HG03378 (cell line): ENCODE results near the gene LRFN3.
"Not testable (repeated sequence)": the region's sequence is repeated elsewhere in the genome, so short reads cannot be mapped to it uniquely, and the experiment has no call there.

Source experiments
- ATAC-seq: cut with Tn5 transposase; IDR thresholded peaks from one replicate; pipeline ENCODE4 v1.9.1; 2021; ENCODE audit warnings: mild to moderate bottlenecking, moderate library complexity; ENCODE audit not compliant: unreplicated experiment

LRFN3 gene

DNA sequence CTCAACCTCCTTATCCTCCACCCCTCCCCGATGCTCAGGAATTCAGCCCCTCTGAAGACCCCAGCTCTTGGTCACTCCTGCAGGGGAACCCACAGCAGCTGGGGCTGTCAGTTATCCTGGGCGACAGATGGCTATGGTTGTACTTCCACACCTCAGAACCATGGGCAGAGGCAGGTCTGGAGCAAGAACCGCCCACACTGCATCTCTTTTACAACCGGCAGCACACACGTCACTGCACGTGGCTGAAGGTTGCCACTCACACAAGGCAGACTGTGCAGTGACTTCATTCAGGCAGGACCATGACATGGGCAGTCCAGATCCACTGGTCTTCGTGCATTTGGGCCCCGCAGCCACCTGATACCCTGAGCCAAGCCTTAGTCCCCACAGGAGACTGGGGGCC is 37.3 kb downstream of the LRFN3 start:
- no peak for ATAC-seq

DNA sequence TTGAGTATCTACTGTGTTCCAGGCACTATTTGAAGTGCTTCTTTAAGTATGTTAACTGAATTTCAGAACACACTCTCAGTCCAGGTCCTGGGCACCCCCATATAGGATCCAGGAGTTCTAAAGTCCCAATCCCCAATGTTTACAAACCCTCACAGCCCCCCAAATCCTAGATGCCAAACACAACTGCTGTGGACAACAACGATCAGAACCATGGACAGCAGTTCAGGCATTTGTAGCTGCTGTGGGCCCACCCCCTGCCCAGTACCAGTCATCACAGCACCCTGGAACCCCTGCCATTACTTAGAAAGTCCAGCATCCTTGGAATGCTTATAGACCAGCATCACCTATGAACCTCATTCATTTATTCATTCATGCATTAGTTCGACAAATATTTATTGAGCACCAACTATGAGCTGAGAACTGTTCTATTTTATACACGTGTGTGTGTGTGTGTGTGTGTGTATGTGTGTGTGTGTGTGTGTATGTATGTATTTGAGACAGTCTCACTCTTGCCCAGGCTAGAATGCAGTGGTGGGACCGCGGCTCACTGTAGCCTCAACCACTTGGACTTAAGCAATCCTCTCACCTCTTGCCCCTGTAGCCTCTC is 39.5 kb downstream of the LRFN3 start:
- no peak for ATAC-seq

GRCh38 chr19:35977446-35978222 is 41.5 kb downstream of the LRFN3 start:
- ATAC-seq = no peak

GRCh38 chr19:35978271-35978670 is 42.1 kb downstream of the LRFN3 start:
- ATAC-seq = no peak

DNA sequence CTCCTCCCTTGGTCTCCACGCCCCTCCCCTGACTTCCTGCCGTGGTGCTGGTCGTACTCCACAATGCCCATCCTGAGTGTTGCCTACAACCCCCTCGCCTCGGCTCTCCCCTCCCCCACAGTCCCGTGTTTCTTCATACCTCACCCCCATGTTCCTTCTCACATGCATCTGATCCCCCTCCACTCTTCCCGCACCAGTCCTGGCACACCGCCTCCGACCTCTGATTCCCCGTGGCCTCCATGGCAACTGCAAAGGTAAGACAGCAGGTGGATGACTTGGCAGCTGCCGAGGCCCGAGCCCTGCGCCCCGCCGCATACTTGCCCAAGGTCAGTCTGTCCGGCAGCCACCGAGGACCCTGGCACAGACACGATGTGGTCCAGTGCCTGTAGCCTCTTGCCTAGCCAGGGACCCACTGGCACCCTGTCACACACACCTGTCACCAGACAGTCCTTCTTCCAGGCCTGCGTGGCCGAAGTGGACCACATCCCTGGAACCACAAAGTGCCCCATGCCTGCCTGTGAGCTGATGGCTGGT is 42.7 kb downstream of the LRFN3 start:
- no peak for ATAC-seq

GRCh38 chr19:35980997-35981396 is 44.8 kb downstream of the LRFN3 start:
- ATAC-seq = not testable (repeated sequence)

- ATAC-seq = no peak
Observed at GRCh38 chr19:35983177-35983576, 47.0 kb downstream of the LRFN3 start.

DNA sequence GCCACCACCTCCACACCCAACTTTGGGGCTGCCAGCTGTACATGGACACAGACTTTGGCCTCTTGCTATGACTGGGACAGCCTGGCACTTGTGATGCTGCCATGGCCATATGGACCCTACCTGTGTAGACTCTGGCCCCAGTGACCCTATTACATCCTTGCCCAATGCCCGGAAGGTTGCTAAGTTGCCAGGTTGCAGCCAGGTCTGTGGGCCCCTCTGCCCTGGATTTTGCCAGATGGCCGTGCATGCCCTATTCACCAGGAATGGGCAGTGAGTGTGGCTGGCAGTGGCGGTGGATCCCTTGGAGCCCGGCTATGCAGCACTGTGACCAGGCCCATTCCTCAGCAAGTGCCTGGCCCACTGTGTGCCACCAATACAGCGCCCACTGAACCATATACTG is 49.9 kb downstream of the LRFN3 start:
- no peak for ATAC-seq

- ATAC-seq = no peak
Observed at GRCh38 chr19:35986664-35987570, 50.7 kb downstream of the LRFN3 start.

- no peak for ATAC-seq
Observed at GRCh38 chr19:35987571-35987896, 51.4 kb downstream of the LRFN3 start.

DNA sequence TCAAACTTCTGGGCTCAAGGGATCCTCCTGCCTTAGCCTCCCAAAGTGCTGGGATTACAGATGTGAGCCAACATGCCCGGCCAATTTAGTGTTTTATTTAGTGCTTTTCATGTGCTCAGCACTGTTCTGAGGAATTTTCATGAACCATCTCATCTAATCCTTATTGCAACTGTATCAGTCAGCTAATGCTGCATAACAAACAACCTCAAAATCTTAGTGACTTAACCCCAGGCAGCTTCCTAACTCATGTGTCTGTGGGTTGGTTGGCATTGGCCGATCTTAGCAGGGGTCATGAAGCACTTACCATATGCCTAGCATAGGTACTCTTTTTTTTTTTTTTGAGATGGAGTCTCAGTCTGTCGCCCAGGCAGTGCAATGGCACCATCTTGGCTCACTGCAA is 52.6 kb downstream of the LRFN3 start:
- no peak for ATAC-seq

- no peak for ATAC-seq
Observed at GRCh38 chr19:35990156-35990555, 54.0 kb downstream of the LRFN3 start.

DNA sequence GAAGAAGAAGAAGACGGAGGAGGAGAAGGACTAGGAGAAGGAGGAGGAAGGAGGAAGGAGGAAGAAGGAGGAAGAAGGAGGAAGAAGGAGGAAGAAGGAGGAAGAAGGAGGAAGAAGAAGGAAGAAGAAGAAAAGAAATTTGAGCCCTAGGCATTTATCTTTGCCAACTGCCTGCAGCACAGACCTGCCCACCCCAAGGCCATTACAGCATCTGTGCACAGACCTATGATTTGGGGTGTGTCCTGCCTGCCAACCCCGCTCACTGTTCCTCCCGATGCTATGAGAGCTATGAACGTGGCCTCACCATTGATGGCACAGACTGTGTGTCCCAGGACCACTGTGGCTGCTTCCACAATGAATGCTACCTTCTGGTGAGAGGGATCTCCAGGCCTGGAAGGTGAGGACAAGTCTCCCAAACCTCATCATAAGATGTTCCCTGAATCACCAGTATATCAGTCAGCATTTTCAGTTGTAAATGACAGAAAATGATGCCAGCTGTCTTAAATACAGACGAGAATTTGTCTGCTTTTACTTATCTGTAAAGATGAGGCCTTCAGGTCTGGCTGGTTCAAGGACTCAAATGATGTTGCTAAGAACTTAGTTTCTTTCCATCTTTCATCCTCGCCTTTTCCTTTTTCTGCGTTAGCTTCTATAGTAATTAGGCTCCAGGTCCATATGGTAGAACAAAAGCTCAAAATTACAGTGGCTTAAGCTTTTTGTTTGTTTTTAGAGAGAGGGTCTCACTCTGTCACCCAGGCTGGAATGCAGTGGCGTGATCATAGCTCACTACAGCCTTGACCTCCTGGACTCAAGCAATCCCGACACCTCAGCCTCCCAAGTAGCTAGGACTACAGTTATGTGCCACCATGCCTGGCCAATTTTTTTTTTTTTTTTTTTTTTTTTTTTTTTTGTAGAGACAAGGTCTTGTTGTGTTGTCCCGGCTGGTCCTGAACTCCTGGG is 54.9 kb downstream of the LRFN3 start:
- no peak for ATAC-seq

DNA sequence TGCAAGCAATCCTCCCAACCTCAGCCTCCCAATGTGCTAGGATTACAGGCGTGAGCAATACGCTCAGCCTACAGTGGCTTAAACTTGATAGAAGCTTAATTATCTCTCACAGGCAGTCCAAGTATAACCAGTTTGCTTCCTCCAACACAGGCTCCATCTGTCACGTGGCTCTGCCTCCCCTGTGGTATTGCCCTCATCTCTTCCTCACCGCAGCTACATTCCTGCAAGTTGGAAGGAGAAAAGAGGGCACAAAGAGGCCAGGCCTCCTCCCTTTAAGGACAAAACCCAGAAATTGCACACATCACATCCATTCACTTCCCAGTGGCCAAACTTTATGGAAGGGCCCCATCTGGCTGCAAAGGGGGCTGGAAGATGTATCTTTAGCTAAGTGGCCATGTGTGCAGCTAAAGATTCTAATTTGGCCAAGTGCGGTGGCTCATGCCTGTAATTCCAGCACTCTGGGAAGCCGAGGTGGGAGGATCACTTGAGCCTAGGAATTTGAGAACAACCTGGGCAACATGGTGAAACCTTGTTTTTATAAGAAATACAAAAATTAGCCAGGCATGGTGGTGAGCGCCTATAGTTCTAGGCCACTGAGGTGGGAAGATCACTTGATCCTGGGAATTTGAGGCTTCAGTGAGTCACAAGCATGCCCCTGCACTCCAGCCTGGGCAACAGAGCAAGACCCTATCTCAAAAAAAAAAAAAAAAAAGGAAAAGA is 55.7 kb downstream of the LRFN3 start:
- no peak for ATAC-seq

DNA sequence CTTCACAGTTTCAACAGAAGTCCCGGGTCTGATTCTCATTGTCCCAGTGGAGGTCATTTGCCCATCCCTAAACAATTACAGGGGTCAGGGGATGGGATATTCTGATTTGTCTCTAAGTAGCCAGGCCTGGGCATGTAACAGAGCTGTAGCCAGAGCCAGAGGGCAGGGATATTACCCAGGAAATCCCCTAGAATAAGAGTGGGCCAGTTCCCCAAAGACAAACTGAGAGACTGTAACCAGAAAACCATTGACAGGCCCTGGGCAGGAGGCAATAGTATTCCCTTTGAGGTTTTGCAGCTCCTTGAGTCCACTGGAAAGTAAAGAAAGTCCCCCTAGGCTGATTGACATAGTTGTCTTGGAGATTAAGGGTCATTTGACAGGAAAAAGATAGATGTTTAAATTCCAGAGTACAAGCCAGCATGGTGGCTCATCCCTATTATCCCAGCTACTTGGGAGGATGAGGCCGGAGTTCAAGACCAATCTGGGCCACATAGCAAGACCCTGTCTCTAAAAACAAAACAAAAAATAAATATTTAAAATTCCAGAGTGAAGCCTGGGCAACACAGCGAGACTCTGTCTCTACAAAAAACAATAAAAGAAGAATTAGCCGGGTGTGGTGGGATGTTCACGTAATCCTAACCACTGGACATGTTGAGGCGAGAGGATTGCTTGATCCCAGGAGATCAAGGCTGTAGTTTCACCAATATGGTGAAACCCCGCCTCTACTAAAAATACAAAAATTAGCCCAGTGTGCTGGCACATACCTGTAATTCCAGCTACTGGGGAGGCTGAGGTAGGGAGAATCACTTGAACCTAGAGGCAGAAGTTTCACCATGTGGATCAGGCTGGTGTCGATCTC is 57.0 kb downstream of the LRFN3 start:
- no peak for ATAC-seq

DNA sequence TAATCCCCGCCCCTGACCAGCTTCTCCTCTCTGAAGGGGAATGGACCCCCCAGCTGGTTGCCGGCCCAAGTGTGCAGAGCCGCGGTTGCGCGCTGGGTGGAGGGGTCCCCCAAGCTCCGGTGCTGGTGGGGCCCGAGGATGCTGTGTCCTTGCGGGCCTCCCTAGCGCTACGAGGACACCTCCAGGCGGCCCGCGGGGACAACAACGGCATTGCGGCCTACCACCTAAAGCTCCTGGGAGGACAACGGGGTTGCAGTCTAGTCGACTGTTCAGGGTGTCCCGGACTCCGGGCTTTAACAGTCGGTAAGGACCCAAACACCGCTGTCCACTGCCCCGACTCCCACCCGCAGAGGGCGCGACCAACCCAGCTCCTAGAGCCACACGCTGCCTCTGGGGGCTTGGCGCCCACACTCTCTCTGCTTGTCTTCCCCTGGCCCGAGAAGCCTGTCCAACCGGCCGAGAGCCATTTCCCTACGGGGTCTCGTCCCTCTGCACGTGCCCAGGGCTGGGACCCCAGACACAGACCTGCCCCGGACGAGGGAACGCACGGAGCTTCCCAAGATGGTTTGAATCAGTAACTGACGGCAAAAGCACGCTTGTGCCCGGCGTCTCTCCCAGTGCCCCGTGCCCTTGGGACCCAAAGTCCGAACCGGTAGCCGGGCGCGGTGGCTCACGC is 57.9 kb downstream of the LRFN3 start:
- ATAC-seq = no peak
